AG09309 (cell line): ENCODE results near the gene HIVEP1.

ENCODE experiments used
- DNase-seq: peaks from one replicate; pipeline ENCODE4 v3.0.0-alpha.2; 2010; ENCODE audit warnings: low read depth
- H3K4me3 ChIP-seq: 2 replicates; pipeline ENCODE4 v1.5.1; 2011; ENCODE audit warnings: mild to moderate bottlenecking, low read depth, low read length, moderate library complexity; ENCODE audit not compliant: control insufficient read depth
- CTCF ChIP-seq: IDR thresholded peaks from 2 replicates; pipeline ENCODE4 v1.5.1; 2011; ENCODE audit warnings: mild to moderate bottlenecking, low read depth, low read length, inconsistent platforms; ENCODE audit not compliant: insufficient read depth, control insufficient read depth; ENCODE audit errors: missing control alignments

Gene HIVEP1

DNA sequence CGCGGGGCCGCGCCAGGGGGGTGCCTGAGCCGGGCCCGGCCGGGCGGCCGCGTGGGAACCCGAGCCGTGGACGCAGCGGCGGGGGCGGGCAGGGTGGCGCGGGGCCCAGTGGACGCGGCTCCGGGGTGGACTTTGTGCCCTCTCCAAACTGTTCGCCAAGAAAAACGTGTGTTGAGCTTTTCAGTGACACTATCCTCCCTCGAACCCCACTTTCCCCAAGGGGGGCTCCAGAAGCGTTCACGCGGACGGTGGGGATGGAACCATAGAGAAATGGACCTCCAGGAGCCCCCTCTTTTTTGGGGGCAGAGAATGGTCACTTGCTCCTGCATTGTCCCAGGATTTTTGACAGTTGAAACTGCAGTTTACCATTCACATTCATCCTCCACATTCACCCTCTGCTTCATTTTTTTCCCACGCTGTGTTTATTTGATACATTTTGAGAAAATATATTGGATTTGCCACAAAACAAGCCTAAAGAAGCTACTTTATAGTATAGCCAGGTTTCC, 2.9 kb upstream of the HIVEP1 start:
- peak overlapping the region; percentile 69 for H3K4me3 ChIP-seq
- no peak for TF ChIP-seq CTCF
- no peak for DNase-seq

GRCh38 chr6:12009876-12010634, 2.1 kb upstream of the HIVEP1 start:
- no peak for TF ChIP-seq CTCF
- peak overlapping the region; percentile 78 for H3K4me3 ChIP-seq
- DNase-seq: no peak

DNA sequence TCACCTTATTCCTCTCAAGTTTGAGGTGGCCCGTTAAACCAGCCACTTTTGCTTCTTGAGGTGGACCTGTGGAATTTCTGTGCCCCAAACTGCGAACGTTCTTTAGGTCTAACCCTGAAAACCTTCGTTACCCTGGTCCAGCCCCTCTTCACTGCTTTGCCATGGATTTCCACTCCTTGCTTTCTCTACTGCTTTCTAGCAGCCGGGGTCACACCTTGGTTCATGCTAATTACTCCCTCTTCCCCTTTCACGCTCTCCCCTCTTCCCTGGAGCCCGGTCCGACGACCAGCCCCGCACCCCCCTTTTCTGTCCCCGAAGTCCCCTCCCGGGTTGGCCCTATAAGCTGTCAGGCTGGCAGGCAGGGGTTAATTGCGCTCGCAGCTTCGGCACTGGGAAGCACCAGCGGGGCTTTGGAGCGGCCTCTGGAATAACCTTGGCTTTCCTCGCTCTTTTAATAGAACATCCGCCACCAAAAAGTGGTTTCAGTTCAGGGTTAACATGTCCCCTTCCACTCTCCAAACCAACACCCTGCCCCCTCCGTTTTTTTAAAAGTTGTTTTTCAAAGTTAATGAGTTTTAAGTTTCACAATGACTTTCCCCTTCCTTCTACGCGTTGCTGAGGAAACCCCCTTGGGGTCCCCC, 1.4 kb upstream of the HIVEP1 start:
- DNase-seq: no peak
- H3K4me3 ChIP-seq: peak overlapping the region; percentile 78
- TF ChIP-seq CTCF: no peak

GRCh38 chr6:12011276-12012037, 655 bp upstream of the HIVEP1 start:
- DNase-seq: peak; percentile 90
- peak overlapping the region; percentile 83 for H3K4me3 ChIP-seq
- no peak for TF ChIP-seq CTCF

GRCh38 chr6:12012558-12013306, 620 bp downstream of the HIVEP1 start:
- no peak for TF ChIP-seq CTCF
- H3K4me3 ChIP-seq: peak overlapping the region; percentile 83
- no peak for DNase-seq

GRCh38 chr6:12013307-12013719, 1.2 kb downstream of the HIVEP1 start:
- no peak for DNase-seq
- peak overlapping the region; percentile 83 for H3K4me3 ChIP-seq
- no peak for TF ChIP-seq CTCF
